GM12891 (cell line): ENCODE measurements around the gene ACER3.

Source experiments
- POLR2A ChIP-seq: IDR thresholded peaks from 2 replicates; pipeline ENCODE4 v1.6.1; 2011; ENCODE audit warnings: low read depth, low read length, control low read depth
- POU2F2 ChIP-seq: IDR thresholded peaks from 2 replicates; pipeline ENCODE4 v1.6.1; 2011; ENCODE audit warnings: low read depth, mild to moderate bottlenecking, control low read depth, low read length, moderate library complexity

- TF ChIP-seq POLR2A = no peak
- TF ChIP-seq POU2F2 = no peak
Observed at GRCh38 chr11:76830639-76831327, 29.9 kb upstream of the ACER3 start.
